Measurements from ENCODE around the gene CCNDBP1.

- TF ChIP-seq EZH2 (IDR thresholded peaks at IDR 0.05) (no peak), CTCF (IDR thresholded peaks at IDR 0.05 in 2 of 3, conservative IDR thresholded peaks at IDR 0.05 in 1 of 3; ENCODE audit: borderline replicate concordance in 1 of 3, insufficient read depth in 1 of 3, low read depth in 2 of 3, low read length in 2 of 3) (no peak), FOSL1 (IDR thresholded peaks at IDR 0.05; ENCODE audit: low read depth) (no peak), JUND (IDR thresholded peaks at IDR 0.05) (no peak), POLR2A (IDR thresholded peaks at IDR 0.05; ENCODE audit: borderline replicate concordance, extremely low read depth, insufficient read depth, insufficient read length) (no peak), TCF7L2 (IDR thresholded peaks at IDR 0.05; ENCODE audit: borderline replicate concordance, extremely low read depth, insufficient read depth, insufficient read length) (no peak), ZBTB33 (IDR thresholded peaks at IDR 0.05; ENCODE audit: extremely low read depth, insufficient replicate concordance, low read length) (no peak), EZH2phosphoT487 (IDR thresholded peaks at IDR 0.05; ENCODE audit: borderline replicate concordance) (no peak), ATF3 (IDR thresholded peaks at IDR 0.05) (no peak), REST (IDR thresholded peaks at IDR 0.05; ENCODE audit: low read depth) (no peak), YY1 (IDR thresholded peaks at IDR 0.05; ENCODE audit: extremely low read depth, insufficient replicate concordance, low read depth, low read length) (no peak), POLR2AphosphoS5 (IDR thresholded peaks at IDR 0.05; ENCODE audit: low read depth, low read length) (no peak), CEBPB (IDR thresholded peaks at IDR 0.05; ENCODE audit: low read depth) (no peak), SP1 (IDR thresholded peaks at IDR 0.05; ENCODE audit: low read depth) (no peak)
Observed at GRCh38 chr15:43239732-43240491, 54.7 kb downstream of the CCNDBP1 start.
